UCSD-AML1 (cell line): ENCODE measurements around the gene ADAD2.

Experiments used
- DNase-seq: peaks from one replicate; lab custom pipeline; 2025; ENCODE audit not compliant: unreplicated experiment; lab: John Stamatoyannopoulos, UW

Gene ADAD2

DNA sequence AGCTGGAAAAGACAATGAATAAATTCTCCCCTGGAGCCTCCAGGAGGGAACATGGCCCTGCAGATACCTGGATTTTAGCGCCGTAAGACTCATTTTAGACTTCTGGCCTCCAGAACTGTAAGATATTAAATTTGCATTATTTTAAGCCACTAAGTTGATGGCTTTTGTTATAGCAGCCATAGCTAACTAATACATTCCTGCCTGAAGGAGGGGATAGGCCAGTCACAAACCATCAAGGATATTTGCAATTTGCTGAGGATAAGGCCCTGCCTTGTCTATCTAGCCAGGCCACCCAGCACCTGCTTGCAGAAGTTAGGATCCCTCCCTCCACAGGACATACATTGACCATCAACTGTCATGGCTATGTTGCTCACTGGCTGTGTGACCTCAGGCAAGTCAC, 53.8 kb downstream of the ADAD2 start:
- DNase-seq: no peak

DNA sequence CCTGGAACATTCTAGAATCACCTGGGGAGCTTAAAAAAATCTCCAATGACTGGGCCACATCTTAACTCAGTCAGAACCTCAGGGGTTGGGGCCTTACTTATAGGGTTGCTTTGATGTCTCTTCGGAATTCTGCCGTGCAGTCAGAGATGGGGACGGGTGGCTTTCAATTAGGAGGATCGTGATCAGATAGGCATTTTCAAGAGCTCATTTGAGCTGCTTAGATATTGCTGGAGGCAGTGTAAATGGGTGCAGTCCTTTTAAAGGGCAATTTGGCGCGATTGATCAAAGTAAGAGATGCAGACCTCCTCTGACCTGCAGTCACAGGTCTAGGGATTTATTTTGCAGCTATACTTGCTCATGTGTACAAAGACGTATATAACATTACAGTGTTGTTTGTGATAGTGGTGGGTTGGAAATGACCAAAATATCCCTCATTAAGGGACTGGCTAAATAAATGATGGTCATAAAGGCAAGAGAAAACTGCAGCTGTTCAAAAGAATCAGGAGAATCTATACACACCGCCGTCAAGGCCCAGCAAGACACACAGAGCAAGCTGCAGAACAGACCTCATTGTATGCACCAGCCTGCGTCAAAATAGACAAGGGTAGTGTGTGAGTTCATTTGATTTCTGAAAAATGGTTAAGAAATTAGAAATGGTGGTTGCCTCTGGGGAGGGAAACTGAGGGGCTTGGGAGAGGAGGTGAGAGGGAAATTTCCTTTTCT, 55.2 kb downstream of the ADAD2 start:
- DNase-seq: no peak

DNA sequence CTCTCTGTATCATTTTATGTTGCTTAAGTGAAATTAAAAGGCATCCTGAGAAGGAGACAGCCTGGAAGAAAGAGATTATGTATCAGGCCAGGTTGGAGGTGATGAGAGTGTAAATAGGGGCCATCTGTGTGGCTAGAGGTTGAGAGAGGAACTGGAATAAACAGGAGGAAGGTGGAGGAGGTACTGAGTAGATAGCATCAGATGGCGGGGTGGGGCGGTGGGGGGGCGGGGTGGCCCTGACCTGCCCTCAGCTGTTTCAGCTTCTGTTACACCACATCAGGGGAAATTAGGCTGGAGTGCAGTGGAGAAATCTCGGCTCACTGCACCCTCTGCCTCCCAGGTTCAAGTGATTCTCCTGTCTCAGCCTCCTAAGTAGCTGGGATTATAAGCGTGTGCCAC, 55.7 kb downstream of the ADAD2 start:
- DNase-seq: no peak
